Natural killer cell (primary cell): Measurements from ENCODE around the gene INTS15. TPM values are rescaled to one million over a fixed set of nuclear protein-coding genes. Genes with fewer than 3 reads are reported as not detected.
A peak's percentile ranks its signal among the peaks of the same experiment; 100 is the strongest.

Experiments used
- ATAC-seq, 3 donors: fragments of 150-1000 bp in 2 of 3; fragments of 200-7000 bp in 1 of 3; cut with Tn5 transposase; 1 replicate in 1 of 3; 2 replicates in 2 of 3; pipeline ENCODE4 v1.10.0; 2021; ENCODE audit warnings: mild to moderate bottlenecking in 2 of 3, moderate library complexity in 2 of 3
- DNase-seq, 2 donors: peaks; one replicate each; pipeline versions ENCODE4 v3.0.0 to v3.0.0-alpha.2; 2013 to 2021; ENCODE audit warnings: mixed read lengths in 1 of 2
- H3K27ac ChIP-seq: one replicate; pipeline ENCODE4 v1.5.1; 2013; ENCODE audit warnings: mild to moderate bottlenecking, low read length
- H3K27me3 ChIP-seq: one replicate; pipeline ENCODE4 v1.6.1; 2013; ENCODE audit warnings: low read length; ENCODE audit not compliant: control insufficient read depth, insufficient read depth
- H3K36me3 ChIP-seq: one replicate; pipeline ENCODE4 v1.6.1; 2013; ENCODE audit warnings: low read length; ENCODE audit not compliant: control insufficient read depth, insufficient read depth
- H3K4me1 ChIP-seq: one replicate; pipeline ENCODE4 v1.6.1; 2013; ENCODE audit warnings: low read length; ENCODE audit not compliant: control insufficient read depth, insufficient read depth
- H3K4me3 ChIP-seq: one replicate; pipeline ENCODE4 v1.5.1; 2013; ENCODE audit warnings: low read length
- H3K9me3 ChIP-seq: one replicate; pipeline ENCODE4 v1.6.1; 2013; ENCODE audit warnings: low read length; ENCODE audit not compliant: control insufficient read depth, insufficient read depth
- H3K27ac Mint-ChIP-seq, 2 donors: one replicate each; pipeline ENCODE4 v1.8.0; 2022; ENCODE audit warnings: mild to moderate bottlenecking in 2 of 2, mixed read lengths in 2 of 2, moderate library complexity in 1 of 2
- H3K27me3 Mint-ChIP-seq, 2 donors: one replicate each; pipeline ENCODE4 v1.8.0; 2022; ENCODE audit warnings: low read depth in 2 of 2, mixed read lengths in 2 of 2
- H3K36me3 Mint-ChIP-seq: one replicate; pipeline ENCODE4 v1.8.0; 2022; ENCODE audit warnings: mixed read lengths
- H3K4me1 Mint-ChIP-seq, 2 donors: one replicate each; pipeline ENCODE4 v1.8.0; 2022; ENCODE audit warnings: mixed read lengths in 2 of 2
- H3K4me3 Mint-ChIP-seq: one replicate; pipeline ENCODE4 v1.8.0; 2022; ENCODE audit warnings: mild to moderate bottlenecking, moderate library complexity, mixed read lengths
- H3K9me3 Mint-ChIP-seq, 2 donors: one replicate each; pipeline ENCODE4 v1.8.0; 2022; ENCODE audit warnings: mixed read lengths in 2 of 2
- CTCF ChIP-seq: fragments of 200-600 bp; IDR thresholded peaks from one replicate; pipeline ENCODE4 v1.8.0; 2022; ENCODE audit warnings: antibody characterized with exemption
- WGBS: methylation state at CpG from one replicate; pipeline ENCODE4 v1.1.7; 2013; ENCODE audit warnings: missing lambda C conversion rate; ENCODE audit not compliant: insufficient coverage; 5-methylcytosine and 5-hydroxymethylcytosine counted together
- intact Hi-C: fragments of 100-400 bp; cut with micrococcal nuclease; formaldehyde crosslinking; loops from one replicate; pipeline ENCODE4 v1.14.2; 2022
- total RNA-seq, 4 donors: library from RNA; stranded (reverse); fragments of 120-200 nt in 1 of 4; gene quantifications; one replicate each; pipeline versions ENCODE4 v1.2.3 to v1.2.4, GENCODE V29; 2013 to 2022

INTS15 gene
- total RNA-seq, 3 donors from 2014 or later (not counting 1 experiment from before 2014, with no cell fraction given) = 47.5 to 70.1 (median 60.7) TPM

DNA sequence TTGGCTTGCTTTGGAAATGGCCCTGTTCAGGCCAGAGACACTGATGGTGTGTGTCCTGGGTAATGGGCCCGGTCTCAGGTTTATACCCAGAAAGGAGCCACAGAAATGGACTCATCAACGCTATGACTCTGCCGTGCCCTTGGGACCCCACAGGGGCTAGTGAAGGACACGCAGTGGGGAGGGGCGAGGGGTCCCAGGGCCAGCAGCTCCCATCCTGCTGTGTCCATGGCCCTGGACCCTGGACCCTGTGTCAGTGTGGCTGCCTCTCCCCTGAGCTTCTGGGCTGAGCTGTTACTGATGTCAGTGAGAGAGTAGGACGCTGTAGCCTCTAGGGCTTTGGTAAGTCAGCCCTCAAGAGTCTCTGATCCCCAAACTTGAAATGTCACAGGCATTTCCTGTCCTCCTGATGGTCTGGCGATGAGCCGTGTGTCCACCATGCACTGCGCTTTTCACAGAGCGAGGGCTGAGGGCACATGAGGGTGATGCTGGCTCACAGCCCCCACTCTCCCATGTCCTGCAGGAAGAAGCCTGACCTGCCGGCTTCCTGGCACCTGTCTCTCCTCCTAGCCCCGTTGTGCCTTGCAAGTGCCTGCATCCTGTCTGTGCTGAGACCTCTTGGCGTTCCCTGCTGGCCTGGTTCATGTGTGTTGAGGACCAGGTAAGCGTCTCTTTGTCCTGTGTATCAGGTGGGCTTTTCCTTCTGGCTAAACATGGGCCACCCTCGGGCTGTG, 51.6 kb downstream of the INTS15 start:
- H3K27me3 ChIP-seq = no peaks in the 10 kb centered on the region
- no peaks in the 10 kb centered on the region for H3K36me3 Mint-ChIP-seq

DNA sequence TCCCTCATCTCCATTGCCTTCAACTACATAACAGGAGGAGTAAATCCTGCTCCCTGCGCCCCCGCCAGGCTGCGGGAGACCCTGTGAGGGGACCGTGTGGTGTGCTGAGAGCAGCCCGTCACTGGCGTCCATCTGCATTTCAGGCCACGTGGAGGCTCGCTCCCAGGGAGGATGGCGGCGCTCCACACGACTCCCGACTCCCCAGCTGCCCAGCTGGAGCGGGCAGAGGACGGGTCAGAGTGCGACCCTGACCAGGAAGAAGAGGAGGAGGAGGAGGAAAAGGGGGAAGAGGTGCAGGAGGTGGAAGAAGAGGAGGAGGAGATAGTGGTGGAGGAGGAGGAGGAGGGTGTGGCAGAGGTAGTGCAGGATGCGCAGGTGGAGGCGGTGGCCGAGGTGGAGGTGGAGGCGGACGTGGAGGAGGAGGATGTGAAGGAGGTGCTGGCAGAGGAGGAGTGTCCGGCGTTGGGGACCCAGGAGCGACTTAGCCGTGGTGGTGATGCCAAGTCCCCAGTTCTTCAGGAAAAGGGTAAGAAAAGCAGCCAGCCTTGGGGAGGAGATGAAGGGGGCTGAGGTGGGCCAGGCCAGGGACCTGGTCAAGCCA, 52.5 kb downstream of the INTS15 start:
- Histone ChIP-seq H3K4me3 (no peak overlapping the region), H3K36me3 (peaks cover 49% of the 10 kb centered on the region), H3K27me3 (no peaks in the 10 kb centered on the region), H3K9me3 (no peaks in the 10 kb centered on the region), H3K27ac (no peak overlapping the region), H3K4me1 (peaks cover 21% of the 10 kb centered on the region)
- DNase-seq = no peak
- 97% methylated on average over 24 of the region's 24 CpGs for WGBS
- no peak for TF ChIP-seq CTCF
- Mint-ChIP-seq H3K36me3 (no peaks in the 10 kb centered on the region), H3K9me3 (no peaks in the 10 kb centered on the region), H3K4me1 (peaks cover 20 to 38% of the 10 kb centered on the region in 2 donors), H3K4me3 (no peak overlapping the region), H3K27me3 (no peaks in the 10 kb centered on the region), H3K27ac (no peak overlapping the region)
- ATAC-seq = no peak
- intact Hi-C loops = no loop called here

More for the DNA sequence above, 51.6 kb downstream of the INTS15 start:
- peaks cover 20 to 40% of the 10 kb centered on the region in 2 donors for H3K4me1 Mint-ChIP-seq
- H3K27ac Mint-ChIP-seq = peak overlapping the region in 1 of 2 donors; percentile 57
- H3K9me3 ChIP-seq = no peaks in the 10 kb centered on the region
- no peaks in the 10 kb centered on the region for H3K27me3 Mint-ChIP-seq
- H3K4me3 ChIP-seq = no peak overlapping the region
- DNase-seq (no peak), ATAC-seq (no peak)
- TF ChIP-seq CTCF = no peak
- peaks cover 25% of the 10 kb centered on the region for H3K4me1 ChIP-seq
- no peak overlapping the region for H3K4me3 Mint-ChIP-seq
- intact Hi-C loops = no loop called here
- no peaks in the 10 kb centered on the region for H3K9me3 Mint-ChIP-seq
- H3K36me3 ChIP-seq = peaks cover 44% of the 10 kb centered on the region
- no peak overlapping the region for H3K27ac ChIP-seq
- WGBS = 95% methylated on average over 15 of the region's 15 CpGs

- Histone ChIP-seq H3K4me3 (no peak overlapping the region), H3K4me1 (peaks cover 18% of the 10 kb centered on the region), H3K36me3 (peaks cover 49% of the 10 kb centered on the region), H3K9me3 (no peaks in the 10 kb centered on the region), H3K27ac (no peak overlapping the region), H3K27me3 (no peaks in the 10 kb centered on the region)
- ATAC-seq = no peak
- intact Hi-C loops = no loop called here
- 96% methylated on average over 22 of the region's 22 CpGs for WGBS
- no peak overlapping the region for H3K27ac Mint-ChIP-seq
- H3K4me1 Mint-ChIP-seq = peaks cover 20 to 34% of the 10 kb centered on the region in 2 donors
- no peak overlapping the region for H3K4me3 Mint-ChIP-seq
- no peak for TF ChIP-seq CTCF
- no peak for DNase-seq
- no peaks in the 10 kb centered on the region for H3K27me3 Mint-ChIP-seq
- no peaks in the 10 kb centered on the region for H3K9me3 Mint-ChIP-seq
- H3K36me3 Mint-ChIP-seq = no peaks in the 10 kb centered on the region
These were observed 53.2 kb downstream of the INTS15 start for GRCh38 chr7:6642861-6643640.
